OCI-LY7 (cell line): ENCODE data around the gene SKP1. TPM values are rescaled to one million over a fixed set of nuclear protein-coding genes. Genes with fewer than 3 reads are reported as not detected.
A peak's percentile ranks its signal among the peaks of the same experiment; 100 is the strongest.
"Not testable (repeated sequence)": the region's sequence is repeated elsewhere in the genome, so short reads cannot be mapped to it uniquely, and the experiment has no call there.

Source experiments
- BruUV-seq: library from RNA; stranded (reverse); fragments of 400-500 nt; replicated peaks from 2 replicates; lab custom pipeline; 2021; lab: Mats Ljungman, UMichigan
- CTCF ChIA-PET: fragments of 300-600 bp; sonication (Branson Sonifier 250); formaldehyde crosslinking; loops from one replicate; lab custom pipeline; 2022; ENCODE audit warnings: antibody characterized with exemption; ENCODE audit not compliant: unreplicated experiment; lab: Charles Lee
- POLR2A ChIA-PET: fragments of 300-600 bp; sonication (Branson Sonifier 250); formaldehyde crosslinking; loops from one replicate; lab custom pipeline; 2022; ENCODE audit warnings: antibody characterized with exemption; lab: Charles Lee
- DNase-seq: peaks from one replicate; pipeline ENCODE4 v3.0.0-alpha.2; 2015; ENCODE audit warnings: low spot score
- H2AFZ ChIP-seq: fragments of 200-600 bp; sonication (generic), shearing (Covaris generic); 2 replicates; pipeline ENCODE4 v1.6.1; 2014; ENCODE audit warnings: mild to moderate bottlenecking, antibody characterized with exemption, low read length, moderate library complexity
- H3K27ac ChIP-seq: fragments of 200-600 bp; sonication (generic); 2 replicates; pipeline ENCODE4 v1.5.1; 2014; ENCODE audit warnings: mixed run types, low read depth, mild to moderate bottlenecking, moderate library complexity, low read length, inconsistent platforms; ENCODE audit not compliant: poor library complexity, severe bottlenecking
- H3K36me3 ChIP-seq: fragments of 200-600 bp; sonication (generic); 2 replicates; pipeline ENCODE4 v1.6.1; 2014; ENCODE audit warnings: mild to moderate bottlenecking, antibody characterized with exemption, low read length, moderate library complexity, mixed read lengths; ENCODE audit not compliant: insufficient read depth
- H3K4me1 ChIP-seq: fragments of 200-600 bp; sonication (generic); 2 replicates; pipeline ENCODE4 v1.5.1; 2014; ENCODE audit warnings: mild to moderate bottlenecking, low read length; ENCODE audit not compliant: insufficient read depth, poor library complexity, severe bottlenecking
- H3K4me2 ChIP-seq: fragments of 200-600 bp; sonication (generic); 2 replicates; pipeline ENCODE4 v1.6.1; 2014; ENCODE audit warnings: mild to moderate bottlenecking, low read length
- H3K4me3 ChIP-seq: fragments of 200-600 bp; sonication (generic); 2 replicates; pipeline ENCODE4 v1.5.1; 2014; ENCODE audit warnings: mild to moderate bottlenecking, low read depth, low read length; ENCODE audit not compliant: poor library complexity, severe bottlenecking
- H3K79me2 ChIP-seq: fragments of 200-600 bp; sonication (generic); 2 replicates; pipeline ENCODE4 v1.6.1; 2016; ENCODE audit warnings: low read depth, mild to moderate bottlenecking, low read length, moderate library complexity, mixed read lengths; ENCODE audit not compliant: insufficient read depth
- H3K9me2 ChIP-seq: fragments of 200-600 bp; sonication (generic); 2 replicates; pipeline ENCODE4 v1.6.1; 2016; ENCODE audit warnings: mild to moderate bottlenecking, low read length, mixed read lengths; ENCODE audit not compliant: insufficient read depth
- H3K9me3 ChIP-seq: fragments of 200-600 bp; sonication (generic); 2 replicates; pipeline ENCODE4 v1.6.1; 2014; ENCODE audit warnings: mild to moderate bottlenecking, mixed run types, low read length, mixed read lengths
- H4K20me1 ChIP-seq: fragments of 200-600 bp; sonication (generic); 2 replicates; pipeline ENCODE4 v1.6.1; 2014; ENCODE audit warnings: mild to moderate bottlenecking, antibody characterized with exemption, low read length, moderate library complexity, mixed read lengths; ENCODE audit not compliant: insufficient read depth
- EZH2phosphoT487 ChIP-seq: fragments of 200-600 bp; sonication (generic); IDR thresholded peaks from 2 replicates; pipeline ENCODE4 v1.6.1; 2018; ENCODE audit warnings: low read depth, borderline replicate concordance, mild to moderate bottlenecking, mixed run types, antibody characterized with exemption, low read length, moderate library complexity, mixed read lengths
- intact Hi-C: fragments of 100-400 bp; cut with micrococcal nuclease; formaldehyde crosslinking; loops from one replicate; pipeline ENCODE4 v1.10.0; 2022; ENCODE audit not compliant: unreplicated experiment
- total RNA-seq, 2 experiments: library from RNA; depleted of rRNA in 1 of 2; stranded (reverse); fragments of >200 nt in 1 of 2; shearing (Covaris generic) in 1 of 2; gene quantifications; 2 replicates each; pipeline ENCODE4 v1.2.3, GENCODE V29; 2014 to 2022
- TF ChIP-seq, protein P1 (sequence below): fragments of 200-600 bp; sonication (generic); conservative IDR thresholded peaks from 2 replicates; pipeline ENCODE4 v1.5.1; 2014; ENCODE audit warnings: mild to moderate bottlenecking, antibody characterized with exemption, low read length, moderate library complexity, mixed read lengths

SKP1 gene
- total RNA-seq, 2 experiments from 2014 or later: 129 to 204 TPM

DNA sequence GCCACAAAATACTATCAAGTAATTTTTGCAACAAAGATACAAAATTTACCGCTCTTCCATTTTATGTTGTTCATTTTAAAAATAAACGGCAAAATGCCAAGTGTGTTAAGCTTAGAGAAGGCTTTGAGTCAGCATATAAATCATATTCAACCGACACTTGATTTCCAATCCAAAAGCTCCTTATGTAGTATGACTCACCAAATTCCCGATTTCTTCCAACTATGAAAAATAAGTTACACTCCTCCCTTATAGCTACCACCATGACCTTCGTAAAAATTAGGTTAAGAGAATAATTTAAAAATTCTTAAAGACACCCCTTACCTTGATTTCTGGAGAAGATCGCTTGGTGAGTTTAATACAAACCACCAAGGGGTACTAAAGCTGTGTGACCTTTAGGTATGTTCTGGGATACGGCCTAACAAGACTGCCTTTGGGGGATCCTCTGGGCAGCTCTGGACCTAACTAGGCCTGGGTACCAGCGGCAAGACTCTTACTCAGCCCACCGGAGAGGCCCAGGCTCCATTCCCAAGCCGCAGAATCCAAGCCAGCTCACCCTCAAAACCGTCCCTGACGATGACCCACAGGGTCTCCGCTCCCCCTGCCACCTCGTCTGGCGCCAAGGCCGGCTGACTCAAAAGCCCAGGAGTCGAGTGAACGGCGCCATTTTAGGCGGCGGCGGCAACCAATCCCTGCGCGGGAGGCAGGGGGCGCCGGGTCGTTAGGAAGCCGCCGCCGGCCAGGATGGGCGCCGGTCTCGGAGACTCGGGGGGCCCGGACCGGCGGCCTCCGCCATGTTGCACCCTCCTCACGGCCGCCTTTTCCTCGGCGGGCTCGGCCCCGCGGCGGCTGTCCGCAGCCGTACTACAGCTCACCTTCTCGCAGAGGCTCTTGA lies 48.4 kb upstream of the SKP1 start:
- TF ChIP-seq, protein P1, sequence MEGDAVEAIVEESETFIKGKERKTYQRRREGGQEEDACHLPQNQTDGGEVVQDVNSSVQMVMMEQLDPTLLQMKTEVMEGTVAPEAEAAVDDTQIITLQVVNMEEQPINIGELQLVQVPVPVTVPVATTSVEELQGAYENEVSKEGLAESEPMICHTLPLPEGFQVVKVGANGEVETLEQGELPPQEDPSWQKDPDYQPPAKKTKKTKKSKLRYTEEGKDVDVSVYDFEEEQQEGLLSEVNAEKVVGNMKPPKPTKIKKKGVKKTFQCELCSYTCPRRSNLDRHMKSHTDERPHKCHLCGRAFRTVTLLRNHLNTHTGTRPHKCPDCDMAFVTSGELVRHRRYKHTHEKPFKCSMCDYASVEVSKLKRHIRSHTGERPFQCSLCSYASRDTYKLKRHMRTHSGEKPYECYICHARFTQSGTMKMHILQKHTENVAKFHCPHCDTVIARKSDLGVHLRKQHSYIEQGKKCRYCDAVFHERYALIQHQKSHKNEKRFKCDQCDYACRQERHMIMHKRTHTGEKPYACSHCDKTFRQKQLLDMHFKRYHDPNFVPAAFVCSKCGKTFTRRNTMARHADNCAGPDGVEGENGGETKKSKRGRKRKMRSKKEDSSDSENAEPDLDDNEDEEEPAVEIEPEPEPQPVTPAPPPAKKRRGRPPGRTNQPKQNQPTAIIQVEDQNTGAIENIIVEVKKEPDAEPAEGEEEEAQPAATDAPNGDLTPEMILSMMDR: peak; percentile 28; the same call in 1 of the 2 replicates
- no peak for TF ChIP-seq EZH2phosphoT487
- Histone ChIP-seq H3K4me1 (peaks cover 42% of the 10 kb centered on the region), H4K20me1 (peaks cover 39% of the 10 kb centered on the region), H3K27ac (peak overlapping the region; percentile 88), H3K4me2 (peak overlapping the region; percentile 89), H3K79me2 (peaks cover 65% of the 10 kb centered on the region), H3K4me3 (peak overlapping the region; percentile 93), H3K9me2 (no peaks in the 10 kb centered on the region), H3K9me3 (no peaks in the 10 kb centered on the region), H2AFZ (peak overlapping the region; percentile 19; the same call in 1 of the 2 replicates), H3K36me3 (peaks cover 52% of the 10 kb centered on the region)
- ChIA-PET POLR2A (interaction anchor here (0.5 to 7.1 kb wide), 18 partner anchors 9 to 828 kb away, joined by 3 to 69 read pairs (median 6); partner anchors contain the start of genes SKP1 and UBE2B), CTCF (interaction anchor here (0.6 kb wide), 1 partner anchor 538 kb away, joined by 3 read pairs; no protein-coding TSS in a partner anchor)
- BruUV-seq: no TSS peak
- DNase-seq: peak; percentile 80
- intact Hi-C loops: loop anchor here (5.0 kb wide), 2 partner anchors 147 to 512 kb away; partner anchors contain the start of genes CAMLG and UBE2B

DNA sequence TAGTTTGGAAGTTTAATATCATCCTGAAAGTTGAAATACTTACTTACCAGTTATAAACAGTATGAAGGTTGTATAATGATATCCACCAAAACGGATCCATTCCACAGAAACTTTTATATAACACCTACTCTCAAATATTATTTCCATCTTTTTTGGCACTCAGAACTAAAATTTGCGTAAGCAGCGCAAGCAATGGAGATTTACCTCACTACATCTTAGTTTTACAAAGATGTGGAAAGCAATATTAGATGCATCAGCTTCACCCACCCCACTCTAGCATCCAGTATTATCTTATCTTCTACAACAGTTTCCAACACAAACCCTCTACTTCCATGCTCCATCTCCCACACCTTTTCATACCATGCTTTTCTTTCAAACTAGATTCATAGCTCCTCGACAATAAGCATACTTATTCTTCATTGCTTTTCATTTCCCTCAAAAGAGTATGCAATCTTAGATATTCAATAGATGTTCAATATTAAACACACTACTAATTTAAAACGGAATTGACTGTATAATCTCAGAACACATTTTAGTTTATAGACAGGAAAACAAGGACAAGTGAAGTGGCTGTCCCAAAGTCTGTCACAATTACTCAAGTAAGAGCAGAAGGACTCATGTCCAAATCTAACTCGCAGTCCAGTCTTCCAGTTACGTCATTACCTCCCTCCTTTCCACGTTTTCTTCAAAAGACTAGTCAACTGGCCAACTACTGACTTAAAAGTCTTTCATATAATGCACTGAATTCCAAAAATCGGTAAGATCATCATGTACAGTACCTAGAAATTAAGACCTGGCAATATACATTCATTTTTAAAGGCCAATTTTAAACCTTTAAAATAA lies 46.9 kb upstream of the SKP1 start:
- H3K36me3 ChIP-seq: peaks cover 66% of the 10 kb centered on the region
- H3K27ac ChIP-seq: no peak overlapping the region
- H4K20me1 ChIP-seq: peaks cover 45% of the 10 kb centered on the region
- H3K9me3 ChIP-seq: no peaks in the 10 kb centered on the region
- H3K4me2 ChIP-seq: peak overlapping the region; percentile 89
- H2AFZ ChIP-seq: no peak overlapping the region
- H3K4me1 ChIP-seq: peaks cover 54% of the 10 kb centered on the region
- POLR2A ChIA-PET: interaction anchor here (0.6 to 7.1 kb wide), 6 partner anchors 12 to 407 kb away, joined by 3 to 69 read pairs (median 4); partner anchors contain the start of gene CDKN2AIPNL
- DNase-seq: no peak
- intact Hi-C loops: no loop called here
- CTCF ChIA-PET: no interaction called here
- TF ChIP-seq, protein P1: no peak
- no peaks in the 10 kb centered on the region for H3K9me2 ChIP-seq
- TSS peak; percentile 53 for BruUV-seq
- H3K79me2 ChIP-seq: peaks cover 80% of the 10 kb centered on the region
- peak overlapping the region; percentile 93 for H3K4me3 ChIP-seq

DNA sequence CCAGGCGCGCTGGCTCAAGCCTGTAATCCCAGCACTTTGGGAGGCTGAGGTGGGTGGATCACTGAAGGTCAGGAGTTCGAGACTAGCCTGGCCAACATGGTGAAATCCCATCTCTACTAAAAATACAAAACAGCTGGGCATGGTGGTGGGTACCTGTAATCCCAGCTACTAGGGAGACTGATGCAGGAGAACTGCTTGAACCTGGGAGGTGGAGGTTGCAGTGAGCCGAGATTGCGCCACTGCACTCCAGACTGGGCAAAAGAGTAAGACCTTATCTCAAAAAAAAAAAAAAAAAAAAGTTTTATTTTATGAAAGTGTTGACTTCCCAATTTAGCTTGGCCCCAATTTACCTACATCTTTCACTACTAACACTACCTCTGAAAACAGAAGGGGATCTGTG lies 44.9 kb upstream of the SKP1 start:
- H3K27ac ChIP-seq, DNase-seq, H2AFZ ChIP-seq, H3K9me2 ChIP-seq, BruUV-seq, intact Hi-C loops, H3K9me3 ChIP-seq: not testable (repeated sequence)
- Histone ChIP-seq H3K36me3 (peaks cover 83% of the 10 kb centered on the region), H3K4me3 (peak overlapping the region; percentile 93), H3K4me2 (peak overlapping the region; percentile 89), H4K20me1 (peaks cover 54% of the 10 kb centered on the region), H3K4me1 (peaks cover 46% of the 10 kb centered on the region), H3K79me2 (peaks cover 94% of the 10 kb centered on the region)
- ChIA-PET CTCF (interaction anchor here (1.4 kb wide), 1 partner anchor 11 kb away, joined by 3 read pairs; no protein-coding TSS in a partner anchor), POLR2A (interaction anchor here (0.9 to 7.1 kb wide), 2 partner anchors 10 to 332 kb away, joined by 3 to 69 read pairs; no protein-coding TSS in a partner anchor)
